ENCODE measurements around the gene SPG7. TPM values are rescaled to one million over a fixed set of nuclear protein-coding genes. Genes with fewer than 3 reads are reported as not detected.

The SPG7 gene
- total and polyA plus RNA-seq, 11 donors: 84.0 to 168 (median 95.9) TPM

DNA sequence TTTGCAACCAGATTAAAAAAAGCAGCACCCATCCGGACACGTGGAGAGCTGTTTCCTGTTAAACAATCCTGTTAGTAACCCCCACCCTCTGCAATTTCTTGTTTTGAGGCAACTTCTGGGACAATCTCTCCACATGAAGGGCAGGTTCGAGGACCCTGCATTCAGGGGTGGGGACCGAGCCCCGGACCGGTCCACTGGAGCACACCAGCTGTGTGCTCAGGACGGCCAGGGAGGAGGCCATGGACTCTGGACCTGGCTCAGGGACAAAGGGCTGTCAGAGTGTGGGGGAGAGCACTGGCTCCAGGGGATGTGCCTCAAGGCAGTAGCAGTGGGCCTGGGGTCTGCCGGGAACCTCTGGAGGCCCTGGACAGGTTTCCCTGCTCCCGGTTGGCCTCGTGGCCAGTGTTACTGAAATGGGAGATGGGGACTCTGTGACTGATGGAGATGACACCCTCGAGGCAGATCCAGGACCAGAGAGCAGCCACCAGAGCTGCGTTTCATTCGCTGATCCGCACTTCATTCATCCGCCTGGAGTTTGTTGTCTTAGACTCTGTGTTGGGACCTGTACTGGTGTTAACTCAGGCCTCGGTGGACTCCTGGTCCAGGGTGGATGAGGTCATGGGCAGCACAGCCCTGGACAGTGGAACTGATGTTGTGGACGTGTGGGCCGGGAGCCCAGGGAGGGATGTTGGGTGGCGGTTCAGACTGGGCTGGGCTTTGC lies 64.4 kb downstream of the SPG7 start:
- no peak for ATAC-seq
- Histone ChIP-seq H3K27me3 (peaks cover 26 to 77% (median 42%) of the 10 kb centered on the region in 9 donors), H3K36me3 (no peaks in the 10 kb centered on the region), H3K4me3 (no peak overlapping the region), H3K9me3 (no peaks in the 10 kb centered on the region), H3K27ac (no peak overlapping the region), H3K4me1 (peaks cover 4 to 27% (median 14%) of the 10 kb centered on the region in 12 donors)
- TF ChIP-seq POLR2A (IDR thresholded peaks at IDR 0.05) (no peak), CTCF (IDR thresholded peaks at IDR 0.05) (no peak)
- WGBS, 4 donors: 77 to 80% (median 79%) methylated on average over 19 of the region's 19 CpGs
- no peak for DNase-seq
- intact Hi-C loops (cut with DNase I): loop anchor here in 3 of 10 donors (5.0 to 10.0 kb wide), 2 partner anchors 70 to 72 kb away; no protein-coding TSS in a partner anchor

DNA sequence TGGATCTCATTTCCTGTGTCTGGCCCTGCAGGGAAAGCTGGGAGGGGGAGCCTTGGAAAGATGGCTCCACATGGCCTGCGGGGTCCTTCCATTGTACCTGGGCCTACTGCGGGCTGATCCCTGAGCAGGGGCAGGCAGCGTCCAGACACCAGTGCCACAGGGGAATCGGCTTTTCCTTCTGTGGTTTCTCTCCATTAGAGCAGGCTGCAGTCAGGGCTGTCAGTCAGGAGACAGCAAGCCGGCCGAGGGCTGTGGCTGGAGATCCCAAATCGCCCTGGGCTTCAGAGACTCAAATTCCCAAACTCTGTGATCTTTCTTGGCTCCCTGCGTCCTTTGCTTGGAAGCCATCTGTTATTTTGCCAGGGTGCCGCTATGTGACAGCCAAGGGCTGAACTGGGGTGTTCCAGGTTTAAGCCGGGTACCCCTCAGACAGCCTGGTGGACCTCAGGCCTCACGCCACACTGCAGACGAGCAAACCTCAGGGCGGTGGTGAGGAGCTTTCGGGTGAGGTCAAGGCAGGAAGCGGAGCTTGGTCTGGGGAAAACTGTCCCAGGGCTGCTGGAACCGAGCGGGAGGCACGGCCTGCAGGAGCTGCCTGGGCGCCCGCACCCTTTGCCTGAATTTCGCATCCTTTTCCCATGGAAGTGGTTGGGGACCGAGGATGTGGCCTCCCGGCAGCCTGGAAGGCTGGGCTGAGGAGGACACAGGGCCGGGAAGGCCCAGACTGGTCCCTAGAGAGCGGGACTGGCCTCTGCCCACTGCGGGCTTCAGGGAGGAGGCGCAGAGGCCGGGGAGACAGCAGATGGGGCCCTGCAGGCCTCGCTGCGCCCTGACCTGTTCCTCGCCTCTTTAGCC lies 65.8 kb downstream of the SPG7 start:
- Histone ChIP-seq H3K36me3 (no peaks in the 10 kb centered on the region), H3K9me3 (no peaks in the 10 kb centered on the region), H3K27ac (no peak overlapping the region), H3K4me1 (peaks cover 4 to 27% (median 14%) of the 10 kb centered on the region in 12 donors), H3K4me3 (peak overlapping the region in 10 of 12 donors; percentile 13 to 48 (median 38)), H3K27me3 (peaks cover 26 to 77% (median 42%) of the 10 kb centered on the region in 9 donors)
- intact Hi-C loops (cut with DNase I): loop anchor here in 5 of 10 donors (2.0 to 10.0 kb wide), 3 partner anchors 67 to 71 kb away; no protein-coding TSS in a partner anchor
- 55 to 69% (median 60%) methylated on average over 19 to 31 of the region's 31 CpGs for WGBS, 4 donors
- TF ChIP-seq CTCF (IDR thresholded peaks at IDR 0.05) (no peak), POLR2A (IDR thresholded peaks at IDR 0.05) (no peak)
- DNase-seq: no peak
- ATAC-seq: peak in 1 of 4 donors; percentile 9

DNA sequence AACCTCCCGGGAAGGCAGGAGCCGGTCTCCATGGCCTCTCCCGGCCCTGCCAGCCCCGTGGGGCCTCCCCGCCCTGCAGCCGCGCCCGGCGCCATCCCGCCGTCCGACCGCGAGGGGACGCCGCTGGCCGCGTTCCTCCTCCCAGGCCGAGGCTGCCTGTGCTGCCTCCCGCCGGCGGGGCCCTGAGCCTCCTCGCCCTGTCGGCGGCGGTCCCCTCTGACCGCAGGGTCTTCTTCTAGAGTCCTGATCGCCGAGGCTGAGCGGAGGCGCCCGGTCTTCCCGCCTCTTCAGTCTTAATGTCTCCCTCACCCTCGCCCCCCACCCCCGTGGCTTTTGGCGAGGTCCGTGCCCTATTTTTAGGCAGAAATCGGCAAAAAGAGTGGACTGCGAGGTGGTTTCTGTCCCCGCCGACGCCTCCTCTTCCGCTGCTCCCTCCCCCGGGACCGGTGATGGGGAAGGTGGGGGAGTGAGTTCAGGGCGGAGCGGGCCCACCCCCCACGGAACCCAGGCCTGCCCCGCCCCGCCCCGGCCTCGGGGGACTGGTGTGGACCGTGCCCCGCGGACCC lies 66.6 kb downstream of the SPG7 start:
- H3K4me3 ChIP-seq: peak overlapping the region; percentile 13 to 48 (median 34)
- peaks cover 26 to 70% (median 39%) of the 10 kb centered on the region in 9 donors for H3K27me3 ChIP-seq
- TF ChIP-seq POLR2A (IDR thresholded peaks at IDR 0.05) (no peak), CTCF (IDR thresholded peaks at IDR 0.05) (peak; percentile 22 to 75 (median 57))
- DNase-seq (peak in 1 of 5 donors; percentile 46), ATAC-seq (peak in 3 of 4 donors; percentile 52 to 80 (median 67))
- no peaks in the 10 kb centered on the region for H3K9me3 ChIP-seq
- H3K27ac ChIP-seq: no peak overlapping the region
- peaks cover 4 to 27% (median 14%) of the 10 kb centered on the region in 12 donors for H3K4me1 ChIP-seq
- whole genome bisulfite sequencing, 4 donors: 1 to 8% (median 2%) methylated on average over 12 to 55 of the region's 55 CpGs
- H3K36me3 ChIP-seq: no peaks in the 10 kb centered on the region
- intact Hi-C loops (cut with DNase I): loop anchor here in 5 of 10 donors (2.0 to 10.0 kb wide), 3 partner anchors 66 to 70 kb away; no protein-coding TSS in a partner anchor

Data from heart left ventricle (tissue), 16 donors.